Prostate gland (tissue), 2 donors: ENCODE data around the gene GTF2A1L.
"Not testable (repeated sequence)": the region's sequence is repeated elsewhere in the genome, so short reads cannot be mapped to it uniquely, and the experiment has no call there.

Source experiments
- CTCF ChIP-seq, 4 experiments: fragments of 200-600 bp in 2 of 4; fragments of 450-650 bp in 2 of 4; sonication (generic) in 2 of 4; IDR thresholded peaks; 1 replicate in 3 of 4; 2 replicates in 1 of 4; pipeline ENCODE4 v1.5.1; 2016 to 2019; ENCODE audit warnings: antibody characterized with exemption in 4 of 4, mild to moderate bottlenecking in 2 of 4, moderate library complexity in 2 of 4
- POLR2A ChIP-seq: fragments of 450-650 bp; IDR thresholded peaks from one replicate; pipeline ENCODE4 v1.6.1; 2016; ENCODE audit warnings: antibody characterized with exemption, mild to moderate bottlenecking
- POLR2AphosphoS5 ChIP-seq: sonication (generic); formaldehyde crosslinking; IDR thresholded peaks from one replicate; pipeline ENCODE4 v1.6.1; 2017; ENCODE audit warnings: antibody characterized with exemption

GRCh38 chr2:48622691-48623090 lies 5.0 kb downstream of the GTF2A1L start:
- TF ChIP-seq CTCF (IDR thresholded peaks at IDR 0.05); POLR2A; POLR2AphosphoS5: not testable (repeated sequence)
